ENCODE results near the gene NRIP2.
A peak's percentile ranks its signal among the peaks of the same experiment; 100 is the strongest.

- no peak for TF ChIP-seq POLR2A (IDR thresholded peaks at IDR 0.05; ENCODE audit: low read depth, low read length)
- no peak for TF ChIP-seq CTCF (IDR thresholded peaks at IDR 0.05; ENCODE audit: extremely low read depth in 1 of 2, insufficient read depth in 1 of 2, low read depth in 1 of 2, low read length in 2 of 2)
- peak; percentile 47 for TF ChIP-seq POLR2AphosphoS5 (IDR thresholded peaks at IDR 0.05; ENCODE audit: insufficient read depth, low read depth, low read length)
- no peak for TF ChIP-seq EZH2 (IDR thresholded peaks at IDR 0.05; ENCODE audit: borderline replicate concordance, low read depth, low read length, severe bottlenecking)
- TF ChIP-seq FOS (IDR thresholded peaks at IDR 0.05; ENCODE audit: borderline replicate concordance, insufficient read depth, low read length) = no peak
- TF ChIP-seq MAX (IDR thresholded peaks at IDR 0.05; ENCODE audit: insufficient read depth, insufficient read length) = no peak
Measured at GRCh38 chr12:2795291-2796186, 39.3 kb downstream of the NRIP2 start.

Data from endothelial cell of umbilical vein (primary cell).